GM06990 (cell line): ENCODE measurements around the gene NFAT5.

ENCODE experiments used
- DNase-seq: peaks from one replicate; pipeline ENCODE4 v3.0.0-alpha.2; 2011; ENCODE audit not compliant: insufficient read length; ENCODE audit errors: extremely low read depth
- H3K27me3 ChIP-seq: replicated peaks from 2 replicates; pipeline ENCODE4 v1.6.0; 2011; ENCODE audit warnings: low read length; ENCODE audit not compliant: control insufficient read depth, insufficient read depth
- H3K36me3 ChIP-seq: 2 replicates; pipeline ENCODE4 v1.5.1; 2011; ENCODE audit warnings: low read length; ENCODE audit not compliant: control insufficient read depth, insufficient read depth
- H3K4me3 ChIP-seq: replicated peaks from 2 replicates; pipeline ENCODE4 v1.5.1; 2011; ENCODE audit warnings: low read depth, mild to moderate bottlenecking, control low read depth, low read length
- CTCF ChIP-seq: IDR thresholded peaks from 2 replicates; pipeline ENCODE4 v1.5.1; 2011; ENCODE audit warnings: low read length, control low read depth, mild to moderate bottlenecking, inconsistent platforms; ENCODE audit not compliant: insufficient read depth, poor library complexity, severe bottlenecking

NFAT5 gene

GRCh38 chr16:69693916-69694315 lies 128.2 kb downstream of the NFAT5 start:
- Histone ChIP-seq H3K4me3 (no peak overlapping the region), H3K36me3 (peaks cover 23% of the 10 kb centered on the region), H3K27me3 (no peaks in the 10 kb centered on the region)
- DNase-seq, result no peak
- no peak for TF ChIP-seq CTCF

GRCh38 chr16:69698404-69698803 lies 132.6 kb downstream of the NFAT5 start:
- H3K27me3 ChIP-seq, result no peaks in the 10 kb centered on the region
- no peak for TF ChIP-seq CTCF
- peaks cover 12% of the 10 kb centered on the region for H3K36me3 ChIP-seq
- H3K4me3 ChIP-seq, result no peak overlapping the region
- no peak for DNase-seq

DNA sequence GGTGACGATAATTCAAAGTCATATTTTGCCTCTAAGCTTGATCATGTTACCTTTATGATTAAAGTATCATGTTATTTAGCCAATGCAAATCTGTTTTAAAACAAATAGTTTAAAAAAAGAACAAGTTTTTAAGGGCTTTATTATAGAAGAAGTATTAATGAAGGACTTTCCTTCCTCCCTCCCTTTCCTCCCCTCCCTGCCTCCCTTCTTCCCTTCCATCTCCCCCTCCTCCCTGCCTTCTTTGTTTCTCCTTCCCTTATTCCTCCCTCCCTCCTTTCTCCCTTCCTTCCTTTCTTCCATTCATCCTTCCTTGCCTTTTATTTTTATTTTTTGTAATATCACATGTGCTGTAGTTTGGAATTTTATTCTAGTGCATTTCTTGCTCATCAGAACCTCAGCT lies 134.1 kb downstream of the NFAT5 start:
- Histone ChIP-seq H3K4me3 (no peak overlapping the region), H3K27me3 (no peaks in the 10 kb centered on the region), H3K36me3 (peaks cover 7% of the 10 kb centered on the region)
- no peak for DNase-seq
- no peak for TF ChIP-seq CTCF

DNA sequence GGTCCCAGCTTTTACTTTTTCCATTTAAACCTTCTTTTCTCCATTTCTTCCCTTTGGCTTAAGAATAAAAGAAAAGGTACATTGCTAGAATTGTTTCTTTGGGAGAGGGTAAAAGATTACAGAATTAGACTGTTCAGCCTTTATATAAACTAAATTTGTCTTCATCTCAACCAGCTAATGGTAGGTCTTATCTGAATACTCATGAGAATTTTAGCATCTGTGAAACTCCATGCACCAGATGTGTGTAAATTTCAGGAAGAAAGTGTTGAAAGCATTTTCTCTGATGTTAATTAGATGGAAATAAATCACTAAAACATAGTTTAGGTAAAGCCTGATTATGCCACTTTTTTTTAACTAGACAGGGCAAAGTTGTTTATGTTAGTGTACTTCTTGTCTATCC lies 135.7 kb downstream of the NFAT5 start:
- TF ChIP-seq CTCF, result no peak
- peaks cover 3% of the 10 kb centered on the region for H3K36me3 ChIP-seq
- DNase-seq, result no peak
- H3K4me3 ChIP-seq, result no peak overlapping the region
- no peaks in the 10 kb centered on the region for H3K27me3 ChIP-seq

GRCh38 chr16:69701866-69702265 lies 136.1 kb downstream of the NFAT5 start:
- no peak for TF ChIP-seq CTCF
- Histone ChIP-seq H3K36me3 (peaks cover 3% of the 10 kb centered on the region), H3K27me3 (no peaks in the 10 kb centered on the region), H3K4me3 (no peak overlapping the region)
- no peak for DNase-seq

- Histone ChIP-seq H3K36me3 (peaks cover 3% of the 10 kb centered on the region), H3K4me3 (no peak overlapping the region), H3K27me3 (no peaks in the 10 kb centered on the region)
- no peak for DNase-seq
- no peak for TF ChIP-seq CTCF
These were observed 137.9 kb downstream of the NFAT5 start for GRCh38 chr16:69703638-69704037.
